KBM-7 (cell line): ENCODE measurements around the gene TMEM132D.

Experiments used
- DNase-seq: peaks from one replicate; pipeline ENCODE4 v3.0.0-alpha.2; 2015
- in situ Hi-C: fragments of 300-500 bp; cut with MboI; formaldehyde crosslinking; loops from 2 replicates; pipeline ENCODE4 v1.14.3; 2020; ENCODE audit warnings: low sequenced_read_pairs, low pct_unique_long_range_greater_than_20kb, mixed read lengths

TMEM132D gene

DNA sequence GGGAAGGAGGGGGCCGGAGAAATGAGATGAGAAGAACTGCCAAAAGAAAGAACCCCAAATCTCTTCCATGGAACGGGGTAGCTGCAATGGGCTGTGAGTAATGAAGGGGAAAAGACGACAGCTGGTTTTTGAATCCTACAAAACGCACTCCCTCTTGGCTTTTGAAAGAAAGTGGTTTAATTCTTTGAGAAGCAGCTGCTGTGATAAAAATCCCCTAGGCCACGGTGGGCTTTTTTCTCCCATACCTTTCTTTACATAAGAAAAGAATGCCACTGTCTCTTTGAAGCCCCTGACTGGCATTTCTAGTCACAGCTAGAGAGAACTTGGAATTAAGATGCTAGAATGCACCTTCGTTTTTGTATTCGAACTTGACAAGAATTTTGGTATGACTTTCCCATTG lies 564.5 kb downstream of the TMEM132D start:
- in situ Hi-C loops, result no loop called here
- DNase-seq, result no peak

DNA sequence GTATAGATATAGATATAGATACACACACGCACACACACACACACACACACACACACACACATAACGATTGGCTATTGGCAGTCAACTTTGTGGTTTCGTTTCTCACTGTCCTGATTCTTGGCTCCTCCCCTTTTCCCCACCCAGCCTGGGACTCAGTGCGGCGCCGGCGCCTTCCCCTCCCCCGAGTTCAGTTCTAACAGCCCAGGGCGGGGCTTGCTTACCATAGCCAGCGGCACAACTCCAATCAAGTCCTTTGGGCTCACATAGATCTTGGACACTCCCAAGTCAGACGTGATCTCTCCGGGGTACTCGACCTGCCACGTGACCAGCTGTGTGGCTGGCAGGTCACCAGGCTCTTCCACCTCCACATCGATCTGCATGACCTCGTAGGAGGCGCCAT lies 566.4 kb downstream of the TMEM132D start:
- no peak for DNase-seq
- in situ Hi-C loops, result no loop called here

DNA sequence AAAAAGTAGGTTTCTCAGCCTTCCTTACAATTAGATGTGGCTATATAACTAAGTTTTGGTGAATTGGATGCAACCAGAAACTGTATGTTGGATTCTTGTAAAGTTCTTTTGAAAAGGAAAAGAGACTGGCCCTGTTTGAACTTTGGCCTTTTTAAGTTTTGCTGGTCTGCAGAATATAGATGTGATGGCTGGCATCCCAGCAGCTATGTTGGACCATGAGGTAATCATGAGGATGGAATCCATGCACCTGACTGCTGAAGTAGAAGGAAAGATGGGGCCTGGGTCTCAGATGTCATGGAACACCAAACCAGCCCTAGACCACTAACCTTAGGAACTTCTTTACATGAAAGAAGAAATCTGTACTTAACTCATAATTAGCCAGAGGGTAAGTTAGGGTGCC lies 568.1 kb downstream of the TMEM132D start:
- no peak for DNase-seq
- in situ Hi-C loops, result no loop called here

DNA sequence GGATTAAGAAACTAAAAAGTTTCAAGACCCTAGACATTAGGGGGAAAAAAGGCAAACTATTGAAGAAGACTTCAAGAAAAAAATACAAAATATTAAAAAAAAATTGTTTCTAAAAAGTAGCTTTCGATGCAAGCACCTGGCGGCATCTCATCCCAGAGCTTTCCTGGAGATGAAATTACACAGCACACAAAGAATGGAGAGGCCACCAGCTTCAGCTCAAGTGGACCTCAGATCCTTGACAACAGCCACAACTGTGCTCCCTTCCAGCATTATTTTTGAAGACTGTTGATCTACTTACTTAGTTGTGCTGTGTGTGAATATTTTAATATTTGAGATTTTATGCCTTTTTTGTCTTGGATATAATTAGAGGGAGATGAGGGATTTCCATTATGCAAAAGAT lies 571.5 kb downstream of the TMEM132D start:
- in situ Hi-C loops, result no loop called here
- no peak for DNase-seq

DNA sequence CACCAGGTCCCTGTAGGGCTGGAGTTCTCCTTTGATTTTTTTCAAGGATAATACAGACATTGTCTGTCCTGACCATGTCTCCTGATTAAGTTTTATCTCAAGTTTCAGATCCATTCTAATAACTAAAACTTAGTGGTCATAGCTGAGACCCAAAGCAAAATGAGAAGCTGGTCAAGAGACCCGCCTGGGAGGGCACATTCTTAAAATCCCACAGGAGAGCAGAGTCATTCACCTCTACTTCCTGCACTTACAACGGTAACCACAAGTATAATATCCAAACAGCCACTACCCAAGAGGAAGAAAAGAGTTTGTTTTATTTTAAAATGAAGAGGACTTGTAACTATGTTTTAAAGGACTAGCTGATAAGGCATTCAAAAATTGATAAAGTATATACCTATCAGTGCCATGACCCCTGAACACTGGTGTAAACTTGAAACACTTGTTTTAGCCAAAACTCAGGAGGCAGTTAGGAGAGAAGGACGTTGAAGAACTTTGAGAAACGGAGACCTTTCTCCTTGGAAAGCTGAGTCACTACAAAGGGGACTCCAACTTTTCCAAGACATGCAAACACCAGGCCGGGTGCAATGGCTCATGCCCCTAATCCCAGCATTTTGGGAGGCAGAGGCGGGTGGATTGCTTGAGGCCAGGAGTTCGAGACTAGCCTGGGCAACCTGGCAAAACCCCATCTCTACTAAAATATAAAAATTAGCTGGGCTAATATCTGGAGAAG lies 572.3 kb downstream of the TMEM132D start:
- in situ Hi-C loops, result no loop called here

DNA sequence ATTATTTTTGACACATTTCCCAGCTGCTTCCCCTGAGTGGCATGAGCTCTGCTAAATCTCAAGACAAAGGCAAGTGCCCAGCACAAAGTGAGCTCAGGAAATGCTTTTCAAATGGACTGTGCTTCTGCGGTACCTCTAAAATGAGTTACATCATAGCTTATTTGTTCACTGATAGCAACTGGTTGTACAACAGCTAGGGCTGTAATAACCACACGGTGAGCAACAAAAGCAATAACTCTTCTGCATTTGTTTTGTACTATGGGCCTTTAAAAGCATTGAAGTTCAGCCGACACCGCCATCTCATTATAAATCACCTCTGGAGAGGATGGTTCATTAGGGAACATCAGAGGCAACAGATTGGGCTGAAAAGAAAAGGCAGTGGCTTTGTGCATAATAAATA lies 575.6 kb downstream of the TMEM132D start:
- in situ Hi-C loops, result no loop called here
- DNase-seq, result no peak

More for the DNA sequence above, 572.3 kb downstream of the TMEM132D start:
- no peak for DNase-seq

DNA sequence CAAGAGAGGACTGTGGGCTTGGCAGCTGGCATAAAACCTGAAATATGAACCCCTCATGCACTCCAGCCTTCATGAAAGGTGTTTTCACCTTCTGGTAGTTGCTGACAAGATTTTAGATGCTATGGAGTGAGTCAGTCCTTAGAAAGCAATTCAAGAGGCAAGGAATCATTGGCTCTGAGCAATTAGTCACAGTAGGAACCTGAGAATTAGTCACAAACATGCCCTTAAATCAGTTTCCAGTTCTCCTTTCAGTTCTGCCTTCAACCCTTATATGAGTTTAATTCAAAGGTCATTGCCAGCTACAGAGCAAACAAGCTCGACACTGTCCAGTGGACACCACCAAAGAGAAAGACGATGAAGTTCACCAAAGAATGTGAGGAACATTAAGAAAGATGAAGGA lies 578.3 kb downstream of the TMEM132D start:
- in situ Hi-C loops, result no loop called here
- no peak for DNase-seq

DNA sequence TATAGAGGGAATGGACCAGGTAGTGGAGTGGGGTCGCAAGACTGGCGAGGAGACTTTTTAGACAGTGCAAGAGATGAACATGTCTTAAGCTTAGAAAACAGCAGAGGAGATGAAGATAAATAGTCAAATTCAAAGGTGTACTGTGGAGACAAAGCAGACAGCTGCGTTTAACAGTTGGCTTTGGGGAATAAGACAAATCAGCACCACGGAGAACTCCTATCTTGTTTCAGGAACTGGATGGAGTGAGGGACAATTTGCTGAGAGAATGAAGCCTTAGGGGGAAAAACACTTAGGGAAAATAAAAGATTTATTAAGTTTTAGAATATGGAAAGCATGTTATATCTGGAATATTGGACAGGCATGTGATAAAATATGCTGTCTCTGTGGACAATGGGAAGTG lies 591.8 kb downstream of the TMEM132D start:
- DNase-seq, result peak; percentile 4
- in situ Hi-C loops, result no loop called here

DNA sequence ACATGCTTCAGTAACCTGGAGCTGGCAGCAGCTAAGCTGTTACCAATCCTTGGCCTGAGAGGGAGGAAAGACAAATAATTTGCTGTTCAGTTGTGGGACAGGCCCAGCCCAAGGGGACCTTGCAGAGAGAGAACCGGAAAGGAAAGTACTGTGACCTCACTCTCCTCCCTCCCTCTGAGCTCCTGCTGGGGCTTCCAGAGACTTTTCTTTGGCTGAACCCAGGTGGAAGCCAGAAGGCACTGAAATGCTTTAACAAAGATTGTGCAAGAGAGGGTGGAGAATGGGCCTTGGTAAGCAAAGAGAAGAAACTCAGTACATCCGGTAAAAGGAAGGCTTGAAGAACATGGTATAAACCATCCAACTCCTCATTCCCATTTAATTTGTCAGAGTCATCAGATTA lies 593.5 kb downstream of the TMEM132D start:
- in situ Hi-C loops, result no loop called here
- DNase-seq, result no peak

DNA sequence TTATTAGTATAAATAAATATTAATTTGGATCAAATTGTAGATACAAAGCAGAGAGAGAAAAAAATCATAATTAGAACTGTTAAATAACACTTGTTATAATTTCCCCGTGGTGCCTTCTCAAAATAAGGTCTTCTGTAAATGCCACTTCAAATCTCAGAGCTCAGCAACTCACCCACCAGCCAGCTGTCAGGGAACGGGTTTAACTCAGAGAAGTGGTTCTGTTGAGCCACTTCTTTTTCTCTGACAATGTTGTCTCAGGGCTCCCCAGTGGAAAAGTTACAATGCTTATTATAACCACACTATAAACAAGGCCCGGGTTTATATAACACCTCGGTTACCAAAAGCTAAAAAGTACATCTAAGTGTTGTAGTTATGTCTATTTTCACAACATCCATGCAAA lies 598.0 kb downstream of the TMEM132D start:
- in situ Hi-C loops, result no loop called here
- DNase-seq, result no peak

DNA sequence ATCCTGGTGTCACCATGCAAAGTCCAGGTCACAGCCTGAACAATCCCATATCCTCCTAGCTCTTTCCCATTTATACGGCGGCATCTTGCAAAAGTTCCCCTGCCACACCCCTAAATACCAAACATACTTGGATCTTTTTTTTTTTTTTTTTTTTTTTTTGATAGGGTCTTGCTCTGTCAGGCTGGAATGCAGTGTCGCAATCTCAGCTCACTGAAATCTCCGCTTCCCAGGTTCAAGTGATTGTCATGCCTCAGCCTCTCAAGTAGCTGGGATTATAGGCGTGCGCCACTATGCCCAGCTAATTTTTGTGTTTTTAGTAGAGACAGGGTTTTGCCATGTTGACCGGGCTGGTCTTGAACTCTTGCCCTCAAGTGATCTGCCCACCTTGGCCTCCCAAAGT lies 599.3 kb downstream of the TMEM132D start:
- no peak for DNase-seq
- in situ Hi-C loops, result no loop called here

DNA sequence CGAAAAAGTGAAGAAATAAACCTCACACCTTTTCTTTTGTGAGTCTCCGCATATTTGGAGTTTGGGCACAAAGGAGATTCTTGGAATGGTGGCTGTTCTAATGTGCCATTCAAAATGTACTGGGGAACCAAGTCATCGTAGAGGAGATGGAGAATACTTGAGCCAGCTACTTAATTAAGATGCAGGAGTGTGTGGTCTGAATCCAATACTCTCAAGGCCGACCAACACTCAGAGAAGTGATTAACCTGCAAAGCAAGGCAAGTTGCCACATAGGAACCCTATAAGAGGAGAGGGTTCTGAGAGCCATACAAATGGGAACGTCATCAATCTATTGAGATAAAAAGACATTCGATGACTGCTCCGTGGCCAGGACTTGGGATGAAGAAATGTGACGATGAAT lies 603.8 kb downstream of the TMEM132D start:
- in situ Hi-C loops, result no loop called here
- no peak for DNase-seq

DNA sequence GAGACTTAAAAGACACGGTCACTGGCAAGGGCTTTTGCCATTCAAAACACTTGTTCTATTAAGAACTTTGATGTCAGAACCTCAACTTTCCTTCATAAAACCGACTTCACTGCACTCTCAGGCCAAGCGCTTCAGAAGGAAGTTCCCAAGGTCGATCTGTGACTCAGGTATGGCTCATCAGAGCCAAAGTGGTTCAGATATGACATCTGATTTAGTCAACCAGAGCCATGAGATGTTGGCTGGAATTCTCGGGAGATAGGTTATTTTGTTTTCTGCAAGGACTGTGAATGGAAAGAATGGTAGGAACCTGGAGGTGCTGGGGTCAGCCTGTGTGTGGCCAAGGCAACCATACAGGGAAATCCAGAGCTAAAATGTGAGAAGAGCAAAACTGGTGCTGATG lies 604.9 kb downstream of the TMEM132D start:
- no peak for DNase-seq
- in situ Hi-C loops, result no loop called here

DNA sequence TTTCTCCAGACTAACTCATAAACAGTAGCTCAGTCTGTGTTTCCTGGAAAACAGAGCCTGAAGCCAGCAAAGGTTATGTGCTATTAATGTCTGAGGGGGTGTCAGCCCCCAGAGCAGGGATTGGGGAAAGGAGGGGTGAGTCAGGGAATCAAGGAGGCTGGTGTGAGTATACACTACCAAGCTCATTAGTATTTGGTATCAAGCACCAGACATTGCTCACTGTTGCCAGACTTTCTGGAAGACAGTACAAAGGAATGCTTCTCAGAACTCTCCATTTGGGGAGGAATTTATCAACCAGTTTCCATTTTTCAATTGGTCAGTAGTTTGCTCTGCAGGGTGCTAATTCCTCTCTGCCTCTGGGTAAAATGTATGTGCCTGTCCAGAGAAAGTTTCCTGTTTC lies 607.2 kb downstream of the TMEM132D start:
- DNase-seq, result no peak
- in situ Hi-C loops, result no loop called here

DNA sequence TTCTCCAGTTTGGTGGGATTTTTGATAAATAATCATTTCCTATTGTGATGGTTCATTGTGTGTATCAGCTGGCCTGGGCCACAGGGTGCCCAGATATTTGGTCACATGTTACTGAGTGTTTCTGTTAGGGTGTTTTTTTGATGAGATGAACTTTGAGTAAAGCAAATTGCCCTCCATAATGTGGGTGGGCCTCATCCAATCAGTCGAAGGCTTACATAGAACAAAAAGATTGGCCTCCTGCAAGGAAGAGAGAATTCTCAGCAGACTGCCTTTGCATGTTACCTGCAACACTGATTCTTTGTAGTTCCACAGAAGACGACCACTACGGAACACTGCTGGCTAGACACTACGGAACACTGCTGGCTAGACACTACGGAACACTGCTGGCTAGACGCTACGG lies 609.0 kb downstream of the TMEM132D start:
- DNase-seq, result no peak
- in situ Hi-C loops, result no loop called here

DNA sequence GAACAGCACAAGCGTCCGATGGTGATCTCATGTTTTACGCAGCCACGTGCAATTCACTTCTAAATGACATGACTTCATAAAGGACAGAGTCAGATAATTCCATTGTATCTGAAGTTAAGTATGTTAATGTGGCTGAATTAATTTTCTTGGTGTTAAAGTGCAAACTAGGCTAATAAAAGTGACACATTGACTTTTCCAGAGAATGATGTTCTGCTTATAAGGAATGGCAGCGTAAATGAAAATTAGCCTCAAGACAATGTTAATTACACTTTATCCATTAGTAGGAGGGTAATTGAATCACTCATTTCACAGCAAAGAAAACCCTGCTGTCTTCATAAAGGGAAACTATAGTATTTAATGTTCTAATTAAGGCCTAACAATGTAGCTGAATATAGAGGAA lies 624.1 kb downstream of the TMEM132D start:
- in situ Hi-C loops, result no loop called here
- no peak for DNase-seq

DNA sequence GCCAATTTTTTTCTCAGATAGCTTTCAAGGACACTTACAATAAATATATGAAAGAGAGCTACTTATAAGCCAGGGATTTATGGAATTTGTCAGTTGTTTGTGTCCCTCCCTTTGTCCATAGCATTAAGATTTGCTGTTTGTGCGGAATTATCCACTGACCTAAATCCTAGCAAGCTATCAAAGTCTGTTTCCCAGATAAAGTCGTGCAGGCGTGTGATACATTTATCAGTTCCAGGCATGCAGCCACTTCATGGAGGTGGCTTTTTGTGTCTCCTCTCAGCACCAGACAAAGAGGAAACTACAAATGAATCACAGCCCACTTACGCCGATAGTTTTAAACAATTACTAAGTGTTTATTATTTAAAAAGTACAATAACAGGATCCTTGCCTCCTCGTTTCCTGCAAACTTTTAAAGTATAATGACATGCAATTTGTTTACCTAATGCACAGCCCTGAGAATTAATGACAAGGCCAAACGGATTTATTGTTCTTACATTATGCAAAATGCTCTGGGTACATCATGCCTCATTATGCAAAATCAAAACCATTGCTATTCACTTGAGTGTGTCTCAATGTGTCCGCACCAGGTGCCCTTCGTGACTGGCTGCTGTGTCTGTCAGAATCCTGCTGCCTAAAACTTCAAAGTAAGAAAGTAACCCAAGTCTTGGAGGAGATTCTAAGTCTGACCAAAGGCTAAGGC lies 627.3 kb downstream of the TMEM132D start:
- in situ Hi-C loops, result no loop called here
- DNase-seq, result no peak

DNA sequence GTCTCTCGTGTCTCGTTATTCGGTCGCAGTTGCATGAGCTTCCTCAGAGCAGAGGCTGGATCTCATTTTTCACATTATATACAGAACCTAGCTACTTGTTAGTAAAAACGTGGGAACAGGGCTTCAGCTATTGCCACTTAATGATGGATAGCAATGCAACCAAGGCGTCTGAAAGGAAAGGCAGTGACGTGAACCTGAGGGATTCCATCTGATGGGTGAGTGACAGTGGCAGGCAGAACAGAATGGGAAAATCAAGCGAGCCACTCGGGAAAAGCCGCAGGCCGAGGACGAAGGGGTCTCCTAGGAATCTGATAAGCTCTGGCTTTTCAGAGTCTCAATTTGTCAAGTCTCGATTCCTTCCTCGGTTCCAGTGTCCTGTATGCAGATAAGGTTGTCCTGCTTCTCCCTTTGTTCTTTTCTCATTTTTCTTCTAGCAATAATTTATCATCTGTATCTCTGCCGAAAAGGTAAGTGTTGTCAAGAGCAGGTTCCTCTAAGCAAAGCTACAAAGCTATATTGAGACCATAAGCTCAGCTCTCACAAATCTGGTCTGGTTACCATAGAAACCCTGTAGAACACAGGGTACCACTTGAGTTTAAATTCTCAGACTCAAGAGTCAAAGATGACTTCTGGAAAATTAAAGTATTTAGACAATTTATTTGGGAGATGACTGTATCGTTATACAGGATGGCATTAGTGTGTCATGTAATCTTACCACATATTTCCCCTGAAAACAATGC lies 633.9 kb downstream of the TMEM132D start:
- no peak for DNase-seq
- in situ Hi-C loops, result no loop called here

DNA sequence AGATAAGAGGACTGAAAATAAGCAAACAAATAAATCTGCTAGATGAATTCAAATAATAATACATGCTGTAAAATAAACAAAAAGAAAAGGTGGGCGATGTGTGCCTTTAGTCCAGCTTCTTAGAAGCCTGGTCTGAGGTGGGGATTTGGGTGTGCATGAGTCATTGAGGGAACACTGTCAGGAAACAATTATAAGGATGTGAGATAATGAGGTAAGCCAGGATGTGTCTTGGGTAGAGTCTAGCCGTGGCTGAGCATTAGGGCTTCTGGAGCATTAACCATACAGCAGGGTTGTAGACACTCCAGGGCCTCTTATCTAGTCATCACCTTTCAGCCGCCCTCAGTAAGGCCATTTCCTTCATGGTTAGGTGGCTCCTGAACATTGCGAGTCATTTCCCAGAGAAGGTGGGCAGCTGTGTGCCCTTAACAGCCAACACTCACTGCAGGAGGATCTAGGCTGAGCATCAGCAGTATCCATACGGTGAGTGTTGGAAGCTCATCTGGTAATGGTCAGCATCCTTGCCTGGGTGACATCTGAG lies 645.0 kb downstream of the TMEM132D start:
- in situ Hi-C loops, result no loop called here

DNA sequence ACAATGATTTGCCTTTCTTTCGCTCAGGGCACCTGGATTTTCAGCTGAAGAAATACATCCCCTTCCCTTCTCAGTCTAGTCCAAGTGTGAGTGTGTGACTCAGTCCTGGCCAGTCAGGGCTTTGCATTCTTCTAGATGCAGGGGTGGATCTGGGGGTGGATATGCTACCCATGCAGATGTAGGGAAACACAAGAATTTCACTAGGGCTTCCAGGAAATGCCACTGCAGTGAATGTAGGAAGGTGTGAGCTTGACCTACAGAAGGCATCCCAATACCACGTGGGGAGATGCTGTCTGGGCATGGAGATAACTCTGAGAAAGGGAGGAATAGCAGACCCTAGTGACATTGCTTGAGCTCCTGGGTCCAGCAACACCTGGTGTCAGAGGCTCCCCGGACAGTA lies 646.3 kb downstream of the TMEM132D start:
- DNase-seq, result no peak
- in situ Hi-C loops, result no loop called here

More for the DNA sequence above, 645.0 kb downstream of the TMEM132D start:
- no peak for DNase-seq
